Stimulated activated CD4-positive, alpha-beta T cell treated with anti-CD3 and anti-CD28 coated beads, Interleukin-4, amount 100 ng/mL, for 4 hours (primary cell): ENCODE measurements around the gene MVB12B.

Source experiments
- DNase-seq, 2 experiments: peaks; one replicate each; pipeline ENCODE4 v3.0.0-alpha.2; 2020

Gene MVB12B

GRCh38 chr9:126435105-126435504 is 108.5 kb downstream of the MVB12B start:
- DNase-seq, result no peak

GRCh38 chr9:126435626-126436025 is 109.0 kb downstream of the MVB12B start:
- no peak for DNase-seq

GRCh38 chr9:126436545-126437267 is 110.1 kb downstream of the MVB12B start:
- DNase-seq, result no peak

GRCh38 chr9:126437268-126437666 is 110.6 kb downstream of the MVB12B start:
- DNase-seq, result no peak

- no peak for DNase-seq
These were observed 111.1 kb downstream of the MVB12B start for GRCh38 chr9:126437701-126438100.

- no peak for DNase-seq
These were observed 112.2 kb downstream of the MVB12B start for GRCh38 chr9:126438741-126439401.

- DNase-seq, result no peak
These were observed 112.8 kb downstream of the MVB12B start for GRCh38 chr9:126439402-126439765.

GRCh38 chr9:126439883-126440653 is 113.4 kb downstream of the MVB12B start:
- DNase-seq, result no peak

- DNase-seq, result no peak
These were observed 114.3 kb downstream of the MVB12B start for GRCh38 chr9:126440940-126441339.

GRCh38 chr9:126442636-126443035 is 116.0 kb downstream of the MVB12B start:
- no peak for DNase-seq

GRCh38 chr9:126443144-126443543 is 116.5 kb downstream of the MVB12B start:
- no peak for DNase-seq

- no peak for DNase-seq
These were observed 121.5 kb downstream of the MVB12B start for GRCh38 chr9:126448136-126448535.

- no peak for DNase-seq
These were observed 122.4 kb downstream of the MVB12B start for GRCh38 chr9:126448865-126449577.

- no peak for DNase-seq
These were observed 123.4 kb downstream of the MVB12B start for GRCh38 chr9:126449725-126450667.

- no peak for DNase-seq
These were observed 124.1 kb downstream of the MVB12B start for GRCh38 chr9:126450668-126451205.

- no peak for DNase-seq
These were observed 124.8 kb downstream of the MVB12B start for GRCh38 chr9:126451316-126451885.

- DNase-seq, result no peak
These were observed 125.5 kb downstream of the MVB12B start for GRCh38 chr9:126452106-126452505.

GRCh38 chr9:126453156-126453963 is 126.7 kb downstream of the MVB12B start:
- DNase-seq, result no peak

GRCh38 chr9:126454215-126454614 is 127.6 kb downstream of the MVB12B start:
- DNase-seq, result no peak

GRCh38 chr9:126454795-126455194 is 128.2 kb downstream of the MVB12B start:
- no peak for DNase-seq
